Stimulated activated naive CD4-positive, alpha-beta T cell (primary cell): ENCODE results near the gene PCBP3.

ENCODE experiments used
- DNase-seq, 6 experiments: peaks; one replicate each; lab custom pipeline; 2025; lab: John Stamatoyannopoulos, UW

Gene PCBP3

DNA sequence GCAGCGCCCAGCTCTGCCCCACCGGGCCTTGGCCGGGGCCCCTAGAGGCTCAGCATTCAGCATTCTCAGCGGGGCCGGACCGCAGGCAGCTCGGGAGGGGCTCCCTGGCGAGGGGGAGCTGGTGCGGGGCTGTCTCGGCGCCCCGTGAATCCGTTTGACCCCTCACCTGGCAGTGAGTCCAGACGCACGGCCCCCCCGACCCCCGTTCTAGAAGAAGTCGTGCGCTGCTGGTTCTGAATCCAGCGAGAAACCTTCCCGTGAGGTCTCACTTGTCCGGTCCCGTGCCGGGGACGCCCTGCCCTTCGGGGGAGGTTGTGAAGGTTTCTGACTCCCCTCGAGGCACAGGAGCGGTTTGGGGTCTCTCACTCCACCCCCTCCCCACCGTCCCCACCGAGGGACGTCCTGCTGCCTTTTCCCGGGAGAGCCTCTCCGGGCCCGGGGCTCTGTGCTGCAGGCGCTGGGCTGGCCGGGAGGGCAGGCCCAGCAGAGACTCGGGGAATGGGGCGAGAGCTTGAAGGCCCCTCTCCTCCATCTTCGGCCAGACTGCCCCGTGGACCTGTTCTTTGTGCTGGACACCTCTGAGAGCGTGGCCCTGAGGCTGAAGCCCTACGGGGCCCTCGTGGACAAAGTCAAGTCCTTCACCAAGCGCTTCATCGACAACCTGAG lies 338.7 kb downstream of the PCBP3 start:
- no peak for DNase-seq

DNA sequence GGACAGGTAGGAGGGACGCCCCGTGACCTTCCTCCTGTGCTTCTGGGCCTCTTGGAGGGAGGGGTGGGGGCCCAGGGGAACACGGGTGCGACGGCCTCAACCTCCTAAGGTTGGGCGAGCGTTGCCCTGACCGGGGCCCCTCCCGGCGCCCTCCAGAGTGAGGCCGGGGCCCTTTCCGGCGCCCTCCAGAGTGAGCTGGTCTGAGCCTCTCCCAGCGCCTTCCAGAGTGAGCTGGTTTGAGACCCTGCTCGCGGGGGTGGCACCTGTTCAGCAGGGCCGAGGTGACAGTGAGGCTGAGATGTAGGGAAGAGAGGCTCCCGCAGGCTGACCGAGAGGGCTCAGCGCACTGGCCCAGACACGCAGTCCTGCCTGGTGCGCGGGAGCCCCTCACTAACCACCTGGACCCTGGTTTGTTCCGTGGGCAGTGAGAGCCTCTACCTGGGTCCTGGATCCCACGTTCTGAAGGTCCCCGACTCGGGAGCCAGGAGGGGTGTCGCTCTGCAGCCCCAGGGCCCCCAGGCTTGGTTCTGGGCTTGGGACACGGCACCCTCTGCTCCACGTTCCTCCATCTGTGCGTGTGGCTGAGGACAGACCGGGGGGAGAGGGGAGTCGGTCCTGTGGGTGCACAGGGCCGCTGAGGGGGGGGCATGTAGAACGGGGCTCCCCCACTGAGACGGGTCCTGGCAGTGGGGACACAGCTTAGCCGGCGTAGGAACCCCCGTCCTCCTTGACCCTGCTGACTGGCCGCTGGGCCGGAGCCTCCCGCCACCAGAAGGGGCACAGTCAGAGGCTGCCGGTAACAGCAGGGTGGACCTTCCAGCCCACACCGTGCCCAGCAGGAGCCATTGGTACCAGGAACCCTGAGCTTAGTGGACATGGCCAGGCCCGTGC lies 339.5 kb downstream of the PCBP3 start:
- DNase-seq = no peak

DNA sequence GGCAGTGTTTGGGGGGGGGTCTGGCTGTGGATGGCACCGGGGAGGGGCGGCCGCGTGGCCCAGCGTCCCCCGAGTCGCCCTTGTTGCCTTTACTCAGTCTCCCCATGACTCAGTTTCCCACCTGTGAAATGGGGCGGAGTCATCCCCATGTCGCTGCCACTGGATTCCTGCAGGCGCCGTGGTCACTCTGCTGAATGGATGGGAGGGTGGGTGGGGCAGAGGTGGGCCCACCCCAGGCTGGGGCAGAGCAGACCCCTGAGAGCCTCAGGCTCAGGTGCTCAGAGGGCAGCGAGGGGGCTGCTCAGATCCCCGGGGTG lies 340.1 kb downstream of the PCBP3 start:
- DNase-seq = no peak

DNA sequence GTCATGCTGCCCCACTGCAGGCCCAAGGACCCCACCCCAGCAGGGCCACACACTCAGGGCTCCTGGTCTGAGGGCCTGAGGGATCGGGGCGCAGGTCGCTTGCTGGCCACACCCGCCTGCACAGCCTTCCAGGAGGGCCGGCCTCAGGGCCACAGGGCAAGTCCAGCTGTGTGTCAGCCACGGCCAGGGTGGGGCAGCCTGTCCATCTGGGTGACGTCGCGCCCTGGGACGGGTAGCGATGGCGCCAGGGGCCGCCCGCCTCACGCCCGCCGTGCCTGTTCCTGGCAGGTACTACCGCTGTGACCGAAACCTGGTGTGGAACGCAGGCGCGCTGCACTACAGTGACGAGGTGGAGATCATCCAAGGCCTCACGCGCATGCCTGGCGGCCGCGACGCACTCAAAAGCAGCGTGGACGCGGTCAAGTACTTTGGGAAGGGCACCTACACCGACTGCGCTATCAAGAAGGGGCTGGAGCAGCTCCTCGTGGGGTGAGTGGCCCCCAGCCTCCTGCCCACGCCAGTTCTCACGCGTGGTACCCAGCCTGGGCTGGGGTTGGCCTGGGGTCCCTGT lies 340.5 kb downstream of the PCBP3 start:
- peak in 1 of 6 experiments; percentile 9 for DNase-seq

DNA sequence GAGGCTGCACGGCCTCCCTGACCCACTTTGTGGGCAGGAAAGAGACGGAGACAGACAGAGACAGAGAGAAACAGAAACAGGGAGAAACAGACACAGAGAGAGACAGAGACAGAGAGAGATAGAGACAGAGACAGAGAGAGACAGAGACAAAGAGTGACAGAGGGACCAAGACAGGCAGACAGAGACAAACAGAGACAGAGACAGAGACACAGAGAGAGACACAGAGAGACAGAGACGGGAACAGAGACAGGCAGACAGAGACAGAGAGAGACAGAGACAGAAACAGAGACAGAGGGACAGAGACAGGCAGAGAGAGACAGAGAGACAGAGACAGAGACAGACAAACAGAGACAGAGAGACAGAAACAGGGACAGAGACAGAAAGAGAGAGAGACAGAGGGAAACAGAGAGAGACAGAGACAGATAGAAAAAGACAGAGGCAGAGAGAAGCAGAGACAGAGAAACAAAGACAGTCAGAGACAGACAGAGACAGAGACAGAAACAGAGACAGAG lies 341.1 kb downstream of the PCBP3 start:
- DNase-seq = no peak

DNA sequence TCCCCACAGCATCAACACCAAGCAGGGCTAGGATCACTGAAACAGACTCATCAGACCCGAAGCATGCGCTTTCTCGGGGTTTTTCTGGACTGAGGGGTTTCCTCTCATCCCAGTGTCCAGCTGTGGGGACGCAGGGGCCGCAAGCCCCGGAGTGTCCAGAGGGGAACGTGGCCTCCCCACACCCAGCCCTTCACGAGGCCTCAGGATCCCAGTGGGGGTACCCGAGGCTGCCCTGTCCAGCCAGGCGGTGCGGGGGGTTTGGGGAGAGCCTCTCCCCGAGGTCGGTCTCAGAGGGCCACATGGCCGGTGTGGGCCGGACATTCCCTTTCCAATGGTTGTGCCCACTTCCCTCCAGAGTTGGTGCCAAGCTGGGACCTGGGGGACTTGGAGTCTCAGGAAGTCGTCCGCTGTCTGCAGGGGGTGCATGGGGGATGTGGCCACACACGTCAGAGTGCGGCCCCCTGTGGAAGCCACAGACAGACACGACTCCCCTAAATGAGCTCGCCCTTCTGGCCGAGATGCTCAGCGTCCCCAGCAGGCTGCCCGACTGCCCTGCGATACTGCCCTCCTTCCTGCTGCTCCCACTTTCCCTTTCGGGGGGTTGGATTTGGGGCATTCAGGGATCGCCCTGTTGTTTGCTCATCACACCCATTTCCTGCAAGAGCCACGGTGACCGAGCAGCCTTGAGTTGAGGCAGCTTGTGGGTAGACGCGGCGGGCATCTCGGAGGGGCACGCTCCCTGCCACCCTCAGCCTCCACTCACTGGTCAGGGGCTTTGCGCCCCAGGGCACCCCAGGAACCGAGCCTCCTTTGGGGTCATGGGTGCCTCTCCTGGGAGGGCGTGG lies 342.2 kb downstream of the PCBP3 start:
- DNase-seq = no peak

DNA sequence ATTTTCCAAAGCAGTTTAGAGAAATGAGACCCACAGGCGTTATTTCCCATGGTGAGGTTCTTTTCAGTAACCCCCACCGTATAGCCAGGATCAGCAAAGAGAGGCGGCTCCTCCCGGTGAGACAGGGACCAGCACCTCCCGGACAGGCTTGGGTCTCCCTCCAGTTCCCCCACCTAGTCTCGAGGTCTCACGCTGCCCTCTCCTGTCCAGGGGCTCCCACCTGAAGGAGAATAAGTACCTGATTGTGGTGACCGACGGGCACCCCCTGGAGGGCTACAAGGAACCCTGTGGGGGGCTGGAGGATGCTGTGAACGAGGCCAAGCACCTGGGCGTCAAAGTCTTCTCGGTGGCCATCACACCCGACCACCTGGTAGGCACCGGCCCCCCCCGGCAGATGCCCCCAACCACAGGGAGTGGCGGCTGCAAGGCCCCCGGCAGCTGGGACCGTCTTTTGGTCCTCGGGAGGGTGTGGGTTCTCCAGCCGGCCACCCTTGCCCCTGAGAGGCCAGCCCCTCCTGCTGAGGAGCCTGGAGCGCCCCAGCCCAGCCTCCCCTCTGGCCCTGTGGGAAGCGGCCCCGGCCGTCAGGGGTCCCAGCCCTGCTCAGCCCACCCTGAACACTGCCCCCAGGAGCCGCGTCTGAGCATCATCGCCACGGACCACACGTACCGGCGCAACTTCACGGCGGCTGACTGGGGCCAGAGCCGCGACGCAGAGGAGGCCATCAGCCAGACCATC lies 343.0 kb downstream of the PCBP3 start:
- no peak for DNase-seq

DNA sequence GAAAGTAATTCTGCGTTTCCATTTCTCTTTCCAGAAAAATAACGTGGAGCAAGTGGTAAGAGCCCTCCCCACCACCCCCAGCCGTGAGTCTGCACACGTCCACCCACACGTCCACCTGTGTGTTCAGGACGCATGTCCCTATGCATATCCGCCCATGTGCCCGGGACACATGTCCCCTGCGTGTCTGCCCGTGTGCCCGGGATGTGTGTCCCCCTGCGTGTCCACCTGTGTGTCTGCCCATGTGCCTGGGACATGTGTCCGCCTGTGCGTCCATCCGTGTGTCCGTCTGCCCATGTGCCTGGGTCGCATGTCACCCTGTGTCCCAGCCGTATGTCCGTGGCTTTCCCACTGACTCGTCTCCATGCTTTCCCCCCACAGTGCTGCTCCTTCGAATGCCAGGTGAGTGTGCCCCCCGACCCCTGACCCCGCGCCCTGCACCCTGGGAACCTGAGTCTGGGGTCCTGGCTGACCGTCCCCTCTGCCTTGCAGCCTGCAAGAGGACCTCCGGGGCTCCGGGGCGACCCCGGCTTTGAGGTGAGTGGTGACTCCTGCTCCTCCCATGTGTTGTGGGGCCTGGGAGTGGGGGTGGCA lies 343.7 kb downstream of the PCBP3 start:
- no peak for DNase-seq

DNA sequence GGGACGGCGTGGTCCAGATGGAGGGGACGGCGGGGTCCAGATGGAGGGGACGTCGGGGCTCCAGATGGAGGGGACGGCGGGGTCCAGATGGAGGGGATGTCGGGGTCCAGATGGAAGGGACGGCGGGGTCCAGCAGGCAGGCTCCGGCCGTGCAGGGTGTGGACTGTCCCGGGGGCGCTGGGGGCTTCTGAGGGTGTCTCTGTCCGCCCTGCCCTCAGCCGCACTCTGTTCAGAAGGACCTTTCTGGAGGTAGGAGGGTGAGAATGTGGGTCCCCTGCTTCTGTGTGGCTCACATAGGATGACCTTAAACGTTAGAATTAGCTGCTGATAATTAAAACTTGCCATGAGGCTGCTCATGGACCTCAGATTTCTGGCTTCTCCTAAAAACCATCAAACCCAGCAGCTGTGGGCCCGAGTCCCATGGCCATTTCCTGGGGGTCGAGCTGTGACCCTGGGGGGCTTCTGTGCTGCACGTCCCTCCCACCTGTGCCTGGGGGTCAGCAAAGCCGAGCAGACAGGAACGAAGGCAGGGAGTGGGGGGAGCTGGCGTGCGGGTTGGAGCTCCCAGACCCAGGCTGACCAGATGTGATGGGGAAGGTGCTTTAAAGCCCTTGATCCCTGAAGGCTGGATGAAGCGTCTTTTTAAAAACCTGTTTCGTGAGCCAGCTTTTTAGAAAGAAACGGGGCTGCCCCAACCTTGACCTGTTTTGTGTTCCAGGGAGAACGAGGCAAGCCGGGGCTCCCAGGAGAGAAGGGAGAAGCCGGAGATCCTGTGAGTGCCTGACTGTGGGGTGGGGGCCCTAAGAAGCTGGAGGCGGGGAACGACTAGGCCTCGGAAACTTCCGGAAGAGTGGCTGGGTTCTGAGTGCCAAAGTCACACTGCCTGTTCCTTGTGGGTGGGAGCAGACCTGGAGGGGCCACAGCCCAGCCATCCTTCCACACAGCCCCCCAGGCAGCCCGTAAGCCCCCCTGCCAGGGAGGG lies 345.1 kb downstream of the PCBP3 start:
- no peak for DNase-seq

DNA sequence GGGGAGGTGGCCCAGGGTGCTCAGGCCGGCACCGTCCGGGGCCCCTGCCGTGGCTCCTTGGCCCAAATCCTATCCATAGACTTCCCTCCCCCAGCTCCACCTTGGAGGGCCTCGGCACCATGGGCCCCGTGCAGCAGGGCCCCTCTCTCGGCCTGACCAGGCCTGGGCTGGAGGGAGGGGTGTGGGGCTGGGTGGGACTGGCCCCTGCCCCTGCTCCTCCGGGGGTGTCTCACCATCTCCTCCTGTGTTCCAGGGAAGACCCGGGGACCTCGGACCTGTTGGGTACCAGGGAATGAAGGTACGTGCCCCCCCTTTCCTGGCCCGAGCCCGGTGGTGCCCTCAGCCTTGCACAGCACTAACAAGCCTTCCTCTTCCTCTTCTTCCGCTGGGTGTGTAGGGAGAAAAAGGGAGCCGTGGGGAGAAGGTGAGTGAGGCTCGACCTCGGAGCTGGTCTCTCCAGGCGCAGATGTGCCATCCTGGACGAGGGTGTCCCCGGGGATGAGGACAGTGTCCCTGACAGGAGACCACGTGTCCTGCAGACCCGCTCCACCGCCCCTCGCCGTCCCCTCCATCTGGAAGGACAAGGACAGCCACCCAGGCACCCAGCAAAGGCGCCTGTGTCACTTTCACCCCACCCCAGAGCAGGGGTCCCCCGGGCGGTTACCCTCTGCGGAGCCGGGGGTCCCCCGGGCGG lies 346.0 kb downstream of the PCBP3 start:
- DNase-seq = no peak

DNA sequence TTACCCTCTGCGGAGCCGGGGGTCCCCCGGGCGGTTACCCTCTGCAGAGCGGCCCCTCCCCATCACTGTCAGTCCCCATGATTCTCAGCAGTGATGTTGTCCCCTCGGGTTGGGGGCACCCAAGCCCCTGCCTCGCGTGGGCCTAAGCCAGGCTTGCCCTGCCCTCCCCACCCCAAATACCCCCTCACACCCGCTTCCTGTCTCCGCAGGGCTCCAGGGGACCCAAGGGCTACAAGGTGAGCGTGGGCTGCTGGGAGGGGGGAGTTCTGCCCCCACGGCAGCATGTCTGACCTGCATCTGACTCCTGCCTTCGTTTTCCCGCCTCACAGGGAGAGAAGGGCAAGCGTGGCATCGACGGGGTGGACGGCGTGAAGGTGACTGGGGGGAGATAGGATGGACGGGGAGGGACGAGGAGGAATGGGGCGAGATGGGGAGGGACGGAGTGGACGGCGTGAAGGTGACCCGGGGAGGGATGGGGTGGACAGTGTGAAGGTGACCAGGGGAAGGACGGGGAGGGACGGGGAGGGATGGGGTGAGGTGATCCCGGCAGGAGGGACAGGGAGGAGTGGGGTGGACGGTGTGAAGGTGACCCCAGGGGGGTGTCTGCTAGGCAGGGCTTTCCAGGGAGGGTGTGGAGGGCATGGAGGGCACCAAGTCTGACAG lies 346.7 kb downstream of the PCBP3 start:
- DNase-seq = no peak

DNA sequence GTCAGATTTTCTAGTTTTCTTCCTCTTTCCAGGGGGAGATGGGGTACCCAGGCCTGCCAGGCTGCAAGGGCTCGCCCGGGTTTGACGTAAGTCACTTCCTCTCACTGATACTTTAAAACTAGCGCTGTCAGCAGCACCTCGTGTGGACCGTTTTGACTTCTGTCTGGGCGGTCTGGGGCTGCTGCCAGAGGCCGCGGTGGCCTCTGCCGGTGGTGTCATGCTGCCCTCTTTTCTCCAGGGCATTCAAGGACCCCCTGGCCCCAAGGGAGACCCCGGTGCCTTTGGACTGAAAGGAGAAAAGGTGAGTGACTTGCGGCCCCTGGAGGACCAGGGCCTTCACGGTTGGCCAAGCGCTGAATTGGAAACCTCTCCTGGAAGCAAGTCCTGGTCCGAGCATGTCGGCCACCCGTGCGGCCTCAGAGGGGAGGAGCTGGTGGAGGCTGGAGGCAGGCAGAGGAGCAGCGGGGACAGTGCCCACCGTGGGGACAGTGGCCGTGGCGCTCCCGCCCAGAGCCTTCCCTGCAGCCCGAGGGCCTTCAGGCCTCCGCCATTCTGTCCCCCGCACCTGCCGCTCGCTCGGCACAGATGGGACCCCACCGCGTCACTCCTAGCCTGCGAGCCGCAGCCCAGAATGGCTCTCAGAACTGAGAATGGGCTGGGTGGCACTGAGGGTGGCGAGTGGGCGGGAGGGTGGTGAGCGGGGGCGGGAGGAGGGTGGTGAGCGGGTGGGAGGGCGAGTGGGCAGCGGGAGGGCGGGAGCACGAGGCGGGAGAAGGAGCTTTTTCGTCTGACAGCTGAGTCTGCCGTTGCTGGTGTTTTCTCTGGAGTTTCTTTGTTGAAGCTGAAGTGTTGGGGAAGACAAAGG lies 347.4 kb downstream of the PCBP3 start:
- no peak for DNase-seq

DNA sequence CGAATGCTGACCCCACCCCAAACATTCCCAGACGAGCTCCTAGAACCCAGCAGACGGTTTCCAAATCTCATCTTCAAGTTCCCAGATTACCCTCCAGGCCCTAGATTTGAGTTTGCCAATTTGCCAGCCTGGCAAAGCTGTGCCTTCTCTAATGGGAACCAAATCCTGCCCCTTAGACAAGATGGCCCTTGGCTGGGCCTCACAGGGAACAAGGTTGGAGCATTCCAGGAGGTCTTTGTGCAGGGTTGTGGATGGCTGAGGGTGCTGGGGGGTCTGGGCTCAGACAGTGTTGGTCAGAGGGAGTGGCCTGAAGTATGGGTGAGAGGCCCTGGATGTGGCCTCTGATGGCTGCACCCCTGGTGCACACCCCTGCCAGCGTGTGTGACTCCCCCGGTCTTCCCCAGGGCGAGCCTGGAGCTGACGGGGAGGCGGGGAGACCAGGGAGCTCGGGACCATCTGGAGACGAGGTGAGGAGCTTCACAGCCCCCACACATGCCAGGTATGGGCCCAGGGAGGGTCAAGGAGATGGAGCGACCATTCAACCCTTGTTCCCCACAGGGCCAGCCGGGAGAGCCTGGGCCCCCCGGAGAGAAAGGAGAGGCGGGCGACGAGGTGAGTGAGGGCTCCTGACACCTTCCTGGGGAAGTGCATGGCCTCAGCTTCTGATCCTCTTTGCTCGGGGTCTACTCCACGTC lies 348.2 kb downstream of the PCBP3 start:
- DNase-seq = no peak
